IPS DF 6.9 (cell line): ENCODE measurements around the gene ARHGAP26.

Experiments used
- DNase-seq: peaks from one replicate; pipeline ENCODE4 v3.0.0-alpha.2; 2013; ENCODE audit warnings: low read depth, low spot score
- H3K27ac ChIP-seq: one replicate; pipeline ENCODE4 v1.5.1; 2013; ENCODE audit warnings: low read length, control low read depth
- H3K27me3 ChIP-seq: 2 replicates; pipeline ENCODE4 v1.6.1; 2013; ENCODE audit warnings: mild to moderate bottlenecking, low read length; ENCODE audit not compliant: control insufficient read depth, insufficient read depth
- H3K36me3 ChIP-seq: 2 replicates; pipeline ENCODE4 v1.6.1; 2013; ENCODE audit warnings: low read length; ENCODE audit not compliant: control insufficient read depth, insufficient read depth
- H3K4me1 ChIP-seq: 2 replicates; pipeline ENCODE4 v1.6.1; 2013; ENCODE audit warnings: low read length; ENCODE audit not compliant: control insufficient read depth, insufficient read depth
- H3K4me3 ChIP-seq: 2 replicates; pipeline ENCODE4 v1.5.1; 2013; ENCODE audit warnings: mild to moderate bottlenecking, low read length
- H3K9me3 ChIP-seq: 2 replicates; pipeline ENCODE4 v1.6.1; 2013; ENCODE audit warnings: low read length, inconsistent platforms; ENCODE audit not compliant: control insufficient read depth, insufficient read depth
- WGBS: extraction: QIAGEN DNeasy Blood & Tissue Kit; methylation state at CpG from one replicate; pipeline ENCODE4 v1.1.7; 2013; ENCODE audit warnings: mixed read lengths, missing lambda C conversion rate; ENCODE audit not compliant: insufficient read length, insufficient coverage; 5-methylcytosine and 5-hydroxymethylcytosine counted together

ARHGAP26 gene

GRCh38 chr5:143156572-143156971 lies 386.4 kb downstream of the ARHGAP26 start:
- no peaks in the 10 kb centered on the region for H3K36me3 ChIP-seq
- WGBS = no CpG with 5 or more reads among the region's 4 CpGs
- DNase-seq = no peak
- no peaks in the 10 kb centered on the region for H3K27me3 ChIP-seq
- peaks cover 2% of the 10 kb centered on the region; the same call in 1 of the 2 replicates for H3K4me1 ChIP-seq
- no peaks in the 10 kb centered on the region for H3K9me3 ChIP-seq
- no peak overlapping the region for H3K27ac ChIP-seq
- H3K4me3 ChIP-seq = no peak overlapping the region

DNA sequence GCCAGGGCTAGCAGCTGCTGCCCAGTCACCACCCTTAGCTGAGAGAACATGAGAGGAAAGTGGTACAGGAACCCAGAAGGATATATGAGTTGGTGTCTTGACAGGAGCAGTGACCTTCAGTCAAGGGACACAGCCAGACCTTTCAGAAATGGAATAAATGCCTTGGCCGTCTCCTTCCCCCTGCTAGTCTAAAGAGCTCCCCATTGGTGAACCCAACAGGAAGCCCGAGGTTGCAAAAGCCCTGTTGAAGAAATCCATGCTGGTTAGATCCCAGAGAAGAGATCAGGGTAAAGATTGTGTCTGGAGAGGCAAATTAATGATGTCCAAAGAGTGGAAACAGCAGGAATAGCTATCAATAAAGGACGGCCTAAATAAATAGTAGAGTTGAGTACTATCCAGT lies 388.9 kb downstream of the ARHGAP26 start:
- H3K27ac ChIP-seq = no peak overlapping the region
- WGBS = no CpG with 5 or more reads among the region's 3 CpGs

DNA sequence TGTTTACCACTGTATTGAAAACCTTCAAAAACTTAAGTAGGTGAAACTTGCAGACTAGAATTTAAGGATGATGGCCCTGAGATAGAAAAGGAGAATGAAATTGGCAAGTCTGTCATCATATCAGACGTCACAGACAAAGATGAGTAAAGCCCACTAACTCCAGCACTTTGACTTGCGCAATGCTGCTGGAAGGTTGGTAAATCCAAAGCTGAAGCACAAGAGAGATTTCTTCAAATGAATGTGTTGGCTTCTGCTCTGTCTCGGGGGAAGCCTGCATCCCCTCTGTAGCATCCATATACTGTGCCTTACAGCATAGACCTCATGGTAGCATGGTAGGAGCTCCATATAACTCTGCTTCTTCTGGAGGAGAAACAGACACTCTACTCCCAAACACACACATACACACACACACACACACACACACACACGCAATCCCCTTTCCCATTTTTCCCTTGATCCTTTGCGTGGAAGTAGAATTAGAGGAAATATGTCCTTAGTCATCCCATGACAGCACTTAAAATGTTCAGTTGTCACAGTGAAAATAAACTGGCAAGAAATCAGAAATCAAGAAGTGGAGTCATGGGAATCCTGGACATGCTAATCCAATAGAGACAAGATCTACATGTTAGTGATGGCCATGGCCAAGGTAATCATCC lies 391.8 kb downstream of the ARHGAP26 start:
- no peaks in the 10 kb centered on the region for H3K4me1 ChIP-seq
- no peak for DNase-seq
- H3K9me3 ChIP-seq = no peaks in the 10 kb centered on the region
- no peak overlapping the region for H3K4me3 ChIP-seq
- H3K36me3 ChIP-seq = no peaks in the 10 kb centered on the region
- no peak overlapping the region for H3K27ac ChIP-seq
- H3K27me3 ChIP-seq = no peaks in the 10 kb centered on the region
- no CpG with 5 or more reads among the region's 5 CpGs for WGBS

More for the DNA sequence above, 388.9 kb downstream of the ARHGAP26 start:
- Histone ChIP-seq H3K27me3 (no peaks in the 10 kb centered on the region), H3K4me3 (no peak overlapping the region), H3K9me3 (no peaks in the 10 kb centered on the region), H3K4me1 (peaks cover 2% of the 10 kb centered on the region; the same call in 1 of the 2 replicates), H3K36me3 (no peaks in the 10 kb centered on the region)
- DNase-seq = no peak

GRCh38 chr5:143162810-143163209 lies 392.6 kb downstream of the ARHGAP26 start:
- no peak for DNase-seq
- no CpG with 5 or more reads among the region's 3 CpGs for WGBS

DNA sequence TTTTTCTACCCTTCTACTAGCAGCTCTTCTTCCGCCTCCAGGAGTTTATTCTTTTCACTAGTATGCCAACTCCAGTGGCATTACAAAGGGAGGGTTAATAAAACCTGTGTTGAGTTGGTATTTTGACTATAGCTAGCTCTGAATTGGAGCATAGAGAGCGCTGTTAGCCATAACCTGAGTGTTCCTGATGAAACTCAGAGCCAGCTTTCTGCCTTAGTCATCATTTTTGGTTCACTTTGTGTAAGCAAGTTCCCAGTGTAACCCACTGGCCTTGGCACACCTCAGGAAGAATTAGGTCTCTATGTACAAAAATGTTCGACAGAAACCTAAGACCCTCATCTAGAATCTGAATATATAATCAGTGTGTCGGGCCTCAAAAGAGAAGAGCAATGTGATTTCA lies 394.4 kb downstream of the ARHGAP26 start:
- no peak overlapping the region for H3K27ac ChIP-seq
- no CpG with 5 or more reads among the region's 4 CpGs for WGBS

More at GRCh38 chr5:143162810-143163209, 392.6 kb downstream of the ARHGAP26 start:
- H3K4me1 ChIP-seq = no peaks in the 10 kb centered on the region
- H3K36me3 ChIP-seq = no peaks in the 10 kb centered on the region
- H3K4me3 ChIP-seq = no peak overlapping the region
- no peaks in the 10 kb centered on the region for H3K9me3 ChIP-seq
- H3K27ac ChIP-seq = no peak overlapping the region
- no peaks in the 10 kb centered on the region for H3K27me3 ChIP-seq

GRCh38 chr5:143165049-143165880 lies 395.1 kb downstream of the ARHGAP26 start:
- Histone ChIP-seq H3K27ac (no peak overlapping the region), H3K36me3 (no peaks in the 10 kb centered on the region), H3K4me1 (no peaks in the 10 kb centered on the region), H3K9me3 (no peaks in the 10 kb centered on the region), H3K4me3 (no peak overlapping the region), H3K27me3 (no peaks in the 10 kb centered on the region)
- no CpG with 5 or more reads among the region's 12 CpGs for WGBS
- DNase-seq = no peak

More for the DNA sequence above, 394.4 kb downstream of the ARHGAP26 start:
- Histone ChIP-seq H3K27me3 (no peaks in the 10 kb centered on the region), H3K4me1 (no peaks in the 10 kb centered on the region), H3K9me3 (no peaks in the 10 kb centered on the region), H3K36me3 (no peaks in the 10 kb centered on the region), H3K4me3 (no peak overlapping the region)
- no peak for DNase-seq

GRCh38 chr5:143166090-143166489 lies 395.9 kb downstream of the ARHGAP26 start:
- Histone ChIP-seq H3K9me3 (no peaks in the 10 kb centered on the region), H3K4me1 (no peaks in the 10 kb centered on the region), H3K36me3 (no peaks in the 10 kb centered on the region), H3K27ac (no peak overlapping the region), H3K4me3 (no peak overlapping the region), H3K27me3 (no peaks in the 10 kb centered on the region)
- no peak for DNase-seq
- no CpG with 5 or more reads among the region's 4 CpGs for WGBS

- Histone ChIP-seq H3K4me3 (no peak overlapping the region), H3K27me3 (no peaks in the 10 kb centered on the region), H3K9me3 (no peaks in the 10 kb centered on the region), H3K36me3 (no peaks in the 10 kb centered on the region), H3K27ac (no peak overlapping the region), H3K4me1 (no peaks in the 10 kb centered on the region)
- DNase-seq = no peak
- no CpG with 5 or more reads among the region's 8 CpGs for WGBS
These were observed 396.7 kb downstream of the ARHGAP26 start for GRCh38 chr5:143166661-143167420.

DNA sequence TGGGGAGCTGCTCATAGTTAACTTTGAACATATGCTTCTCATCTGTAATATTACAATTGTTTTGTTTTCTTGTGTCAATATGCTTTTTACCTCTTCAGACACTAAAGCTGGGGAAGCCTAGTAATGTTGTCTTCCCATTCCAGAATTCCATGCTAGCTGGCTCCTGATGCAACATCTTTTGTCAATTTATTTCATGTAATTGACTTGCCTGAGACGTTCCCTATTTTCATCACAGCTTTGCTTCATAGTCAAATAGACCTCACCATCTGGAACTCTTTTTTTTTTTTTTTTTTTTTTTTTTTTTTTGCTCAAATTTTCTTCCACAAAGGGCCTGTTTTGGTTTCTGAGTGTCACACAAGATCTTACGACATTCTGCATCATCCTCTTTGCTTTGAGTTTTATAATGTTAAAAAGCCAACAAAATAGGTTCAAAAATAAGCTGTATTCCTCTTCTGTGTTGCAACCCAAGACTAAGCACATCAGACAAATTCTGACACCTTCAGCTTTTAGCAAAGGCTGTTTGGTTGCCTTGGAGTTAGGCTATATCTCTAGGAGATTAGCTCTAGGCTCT lies 398.1 kb downstream of the ARHGAP26 start:
- no peak overlapping the region for H3K27ac ChIP-seq
- no peaks in the 10 kb centered on the region for H3K9me3 ChIP-seq
- no peaks in the 10 kb centered on the region for H3K36me3 ChIP-seq
- no peaks in the 10 kb centered on the region for H3K4me1 ChIP-seq
- H3K27me3 ChIP-seq = no peaks in the 10 kb centered on the region
- H3K4me3 ChIP-seq = no peak overlapping the region
- WGBS = no CpG with 5 or more reads among the region's 2 CpGs
- DNase-seq = no peak
